Right atrium auricular region (tissue), 2 donors: ENCODE data around the gene KIAA0232. TPM values are rescaled to one million over a fixed set of nuclear protein-coding genes. Genes with fewer than 3 reads are reported as not detected.

Experiments used
- DNase-seq: peaks from one replicate; pipeline ENCODE4 v3.0.0-alpha.2; 2019; ENCODE audit warnings: low spot score
- H3K27ac ChIP-seq, 2 donors: fragments of 200-600 bp; sonication (generic); 1 replicate in 1 of 2; 2 replicates in 1 of 2; pipeline ENCODE4 v1.5.1; 2016 to 2019
- H3K27me3 ChIP-seq, 2 donors: fragments of 200-600 bp; sonication (generic); one replicate each; pipeline versions ENCODE4 v1.5.1 to v1.6.0; 2017 to 2019
- H3K36me3 ChIP-seq: fragments of 200-600 bp; sonication (generic); one replicate; pipeline ENCODE4 v1.5.1; 2016
- H3K4me1 ChIP-seq, 2 donors: fragments of 200-600 bp; sonication (generic); one replicate each; pipeline versions ENCODE4 v1.5.1 to v1.6.0; 2017 to 2019
- H3K4me3 ChIP-seq, 2 donors: fragments of 200-600 bp; sonication (generic); 1 replicate in 1 of 2; 2 replicates in 1 of 2; pipeline ENCODE4 v1.5.1; 2017 to 2019; ENCODE audit warnings: mild to moderate bottlenecking in 1 of 2, moderate library complexity in 1 of 2
- H3K9me3 ChIP-seq, 2 donors: fragments of 200-600 bp; sonication (generic); one replicate each; pipeline ENCODE4 v1.5.1; 2019
- total RNA-seq, 2 donors: library from RNA; depleted of rRNA; stranded (reverse); fragments of >200 nt; gene quantifications; one replicate each; pipeline ENCODE4 v1.1.0, GENCODE V29; 2016
- TF ChIP-seq, protein P1 (sequence below), 2 donors: fragments of 200-600 bp; sonication (generic); IDR thresholded peaks; one replicate each; pipeline ENCODE4 v1.5.1; 2019; ENCODE audit warnings: antibody characterized with exemption in 2 of 2

KIAA0232 gene
- total RNA-seq, 2 donors from 2014 or later, result 47.5 to 69.4 TPM

DNA sequence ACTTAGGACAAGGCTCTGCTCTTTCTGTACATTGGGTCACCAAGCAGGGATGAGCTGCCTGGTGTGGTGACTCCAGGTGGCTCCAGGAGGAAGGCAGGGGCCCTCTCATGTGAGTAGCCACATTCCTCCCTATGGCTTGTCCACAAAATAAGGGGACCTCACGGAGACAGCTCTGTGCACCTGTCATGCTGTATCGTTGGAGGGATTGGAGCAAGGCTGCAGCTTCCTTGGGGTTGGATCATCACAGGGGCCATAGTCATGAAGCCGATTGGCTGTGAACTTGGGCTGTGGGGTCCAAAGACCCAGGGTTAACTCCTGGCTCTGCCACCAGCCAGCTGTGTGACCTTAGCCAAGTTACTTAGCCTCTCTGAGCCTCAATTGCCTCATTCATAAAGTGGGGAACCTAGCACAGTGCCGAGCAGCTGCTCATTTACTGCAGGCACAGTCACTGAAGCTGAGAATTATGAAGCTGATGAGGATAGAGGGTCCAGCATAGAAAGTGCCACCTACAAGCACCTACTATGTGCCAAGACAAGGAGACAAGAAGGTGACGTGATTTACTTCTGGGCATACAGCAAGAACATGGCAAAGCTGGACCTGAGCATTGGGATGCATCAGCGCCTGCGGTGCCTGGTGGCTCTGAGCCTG lies 11.8 kb upstream of the KIAA0232 start:
- H3K36me3 ChIP-seq, result no peaks in the 10 kb centered on the region
- H3K27ac ChIP-seq, result peak overlapping the region; percentile 73 to 90
- DNase-seq, result no peak
- H3K9me3 ChIP-seq, result no peaks in the 10 kb centered on the region
- H3K4me3 ChIP-seq, result no peak overlapping the region
- H3K4me1 ChIP-seq, result peaks cover 0 to 51% of the 10 kb centered on the region in 2 donors
- TF ChIP-seq, protein P1, sequence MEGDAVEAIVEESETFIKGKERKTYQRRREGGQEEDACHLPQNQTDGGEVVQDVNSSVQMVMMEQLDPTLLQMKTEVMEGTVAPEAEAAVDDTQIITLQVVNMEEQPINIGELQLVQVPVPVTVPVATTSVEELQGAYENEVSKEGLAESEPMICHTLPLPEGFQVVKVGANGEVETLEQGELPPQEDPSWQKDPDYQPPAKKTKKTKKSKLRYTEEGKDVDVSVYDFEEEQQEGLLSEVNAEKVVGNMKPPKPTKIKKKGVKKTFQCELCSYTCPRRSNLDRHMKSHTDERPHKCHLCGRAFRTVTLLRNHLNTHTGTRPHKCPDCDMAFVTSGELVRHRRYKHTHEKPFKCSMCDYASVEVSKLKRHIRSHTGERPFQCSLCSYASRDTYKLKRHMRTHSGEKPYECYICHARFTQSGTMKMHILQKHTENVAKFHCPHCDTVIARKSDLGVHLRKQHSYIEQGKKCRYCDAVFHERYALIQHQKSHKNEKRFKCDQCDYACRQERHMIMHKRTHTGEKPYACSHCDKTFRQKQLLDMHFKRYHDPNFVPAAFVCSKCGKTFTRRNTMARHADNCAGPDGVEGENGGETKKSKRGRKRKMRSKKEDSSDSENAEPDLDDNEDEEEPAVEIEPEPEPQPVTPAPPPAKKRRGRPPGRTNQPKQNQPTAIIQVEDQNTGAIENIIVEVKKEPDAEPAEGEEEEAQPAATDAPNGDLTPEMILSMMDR (IDR thresholded peaks at IDR 0.05), result no peak
- H3K27me3 ChIP-seq, result no peaks in the 10 kb centered on the region

DNA sequence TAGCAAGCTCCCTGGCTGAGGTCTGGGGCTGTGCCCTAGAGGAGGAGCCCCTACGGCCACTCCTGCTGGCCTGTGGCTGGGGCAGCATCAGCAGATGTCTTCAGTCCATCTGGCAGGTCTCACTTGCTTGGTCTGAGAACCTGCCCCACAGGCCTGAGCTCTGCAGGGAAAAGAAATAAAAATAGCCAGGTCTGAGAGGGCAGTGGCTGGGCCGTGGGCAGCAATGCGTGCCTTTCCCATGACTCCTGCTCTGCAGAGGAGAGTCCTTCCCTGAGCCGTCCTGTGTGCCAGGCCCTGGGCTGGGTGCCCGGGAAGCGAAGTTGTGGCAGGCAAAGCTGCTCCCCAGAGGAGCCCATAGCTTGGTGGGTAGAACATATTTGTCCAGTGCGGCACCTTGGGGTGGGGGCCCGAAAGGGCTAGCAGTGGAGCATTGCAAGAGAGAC lies 11.3 kb upstream of the KIAA0232 start:
- no peak for DNase-seq

DNA sequence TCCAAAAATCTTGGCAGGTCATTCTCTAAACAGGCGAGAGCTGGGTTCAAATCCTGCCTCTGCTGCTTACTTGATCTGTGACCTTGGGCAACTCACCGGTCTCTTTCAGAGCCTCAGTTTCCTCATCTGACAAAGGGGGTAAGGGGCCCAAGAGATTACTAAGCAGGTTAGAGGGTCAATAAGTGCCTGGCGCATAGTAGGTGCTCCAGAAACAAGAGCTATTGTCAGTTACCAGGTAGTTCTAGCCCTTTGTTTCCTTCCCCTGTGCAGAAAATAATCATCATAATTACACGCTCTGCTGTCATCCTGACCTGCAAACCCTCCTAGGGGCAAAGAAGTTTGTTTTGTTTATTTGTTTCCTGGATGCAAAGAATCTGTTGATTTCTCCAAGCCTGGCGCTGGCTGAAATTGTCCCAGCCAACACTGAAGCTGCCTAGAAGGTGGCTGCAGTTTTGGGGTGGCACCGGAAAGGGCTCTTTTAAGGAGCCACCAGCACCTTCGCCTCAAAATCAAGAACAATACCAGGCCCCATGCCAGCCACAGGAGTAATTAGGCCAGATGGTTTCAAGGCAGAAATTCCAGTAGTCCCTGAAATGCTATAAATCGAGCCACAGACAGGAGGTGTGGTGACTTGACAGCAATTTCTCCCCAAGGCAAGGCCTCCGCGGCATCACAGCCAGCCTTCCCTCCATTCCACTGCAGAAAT lies 10.2 kb upstream of the KIAA0232 start:
- Histone ChIP-seq H3K9me3 (no peaks in the 10 kb centered on the region), H3K4me1 (peaks cover 0 to 51% of the 10 kb centered on the region in 2 donors), H3K4me3 (no peak overlapping the region), H3K27ac (peak overlapping the region; percentile 73 to 90), H3K27me3 (no peaks in the 10 kb centered on the region), H3K36me3 (no peaks in the 10 kb centered on the region)
- no peak for DNase-seq
- TF ChIP-seq, protein P1 (IDR thresholded peaks at IDR 0.05), result no peak

More for the DNA sequence above, 11.3 kb upstream of the KIAA0232 start:
- Histone ChIP-seq H3K4me3 (no peak overlapping the region), H3K27ac (peak overlapping the region; percentile 73 to 90), H3K36me3 (no peaks in the 10 kb centered on the region), H3K4me1 (peaks cover 0 to 51% of the 10 kb centered on the region in 2 donors), H3K9me3 (no peaks in the 10 kb centered on the region), H3K27me3 (no peaks in the 10 kb centered on the region)
- TF ChIP-seq, protein P1 (IDR thresholded peaks at IDR 0.05), result no peak

DNA sequence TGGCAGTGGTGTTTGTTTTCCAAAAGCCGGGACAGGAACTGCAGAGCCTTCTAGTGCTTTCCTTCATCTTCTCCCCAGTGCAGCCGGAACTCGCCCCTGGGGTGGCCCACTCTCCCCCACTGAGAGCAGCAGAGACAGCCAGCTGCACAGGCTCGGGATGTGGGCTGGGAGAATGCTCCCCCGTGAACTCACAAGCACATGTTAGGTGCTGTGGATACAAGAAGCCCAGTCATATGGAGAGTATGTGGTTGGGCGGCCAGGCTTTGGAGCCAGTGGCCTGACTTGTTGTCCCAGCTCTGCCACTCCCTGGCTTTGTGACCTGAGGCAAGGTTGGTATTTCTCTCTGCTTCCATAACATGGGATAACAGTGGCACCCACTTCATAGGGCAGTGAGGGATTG lies 9.4 kb upstream of the KIAA0232 start:
- Histone ChIP-seq H3K27me3 (no peaks in the 10 kb centered on the region), H3K9me3 (no peaks in the 10 kb centered on the region), H3K27ac (peak overlapping the region; percentile 73 to 90), H3K4me1 (peaks cover 0 to 44% of the 10 kb centered on the region in 2 donors), H3K36me3 (no peaks in the 10 kb centered on the region), H3K4me3 (no peak overlapping the region)
- no peak for DNase-seq
- TF ChIP-seq, protein P1 (IDR thresholded peaks at IDR 0.05), result no peak

DNA sequence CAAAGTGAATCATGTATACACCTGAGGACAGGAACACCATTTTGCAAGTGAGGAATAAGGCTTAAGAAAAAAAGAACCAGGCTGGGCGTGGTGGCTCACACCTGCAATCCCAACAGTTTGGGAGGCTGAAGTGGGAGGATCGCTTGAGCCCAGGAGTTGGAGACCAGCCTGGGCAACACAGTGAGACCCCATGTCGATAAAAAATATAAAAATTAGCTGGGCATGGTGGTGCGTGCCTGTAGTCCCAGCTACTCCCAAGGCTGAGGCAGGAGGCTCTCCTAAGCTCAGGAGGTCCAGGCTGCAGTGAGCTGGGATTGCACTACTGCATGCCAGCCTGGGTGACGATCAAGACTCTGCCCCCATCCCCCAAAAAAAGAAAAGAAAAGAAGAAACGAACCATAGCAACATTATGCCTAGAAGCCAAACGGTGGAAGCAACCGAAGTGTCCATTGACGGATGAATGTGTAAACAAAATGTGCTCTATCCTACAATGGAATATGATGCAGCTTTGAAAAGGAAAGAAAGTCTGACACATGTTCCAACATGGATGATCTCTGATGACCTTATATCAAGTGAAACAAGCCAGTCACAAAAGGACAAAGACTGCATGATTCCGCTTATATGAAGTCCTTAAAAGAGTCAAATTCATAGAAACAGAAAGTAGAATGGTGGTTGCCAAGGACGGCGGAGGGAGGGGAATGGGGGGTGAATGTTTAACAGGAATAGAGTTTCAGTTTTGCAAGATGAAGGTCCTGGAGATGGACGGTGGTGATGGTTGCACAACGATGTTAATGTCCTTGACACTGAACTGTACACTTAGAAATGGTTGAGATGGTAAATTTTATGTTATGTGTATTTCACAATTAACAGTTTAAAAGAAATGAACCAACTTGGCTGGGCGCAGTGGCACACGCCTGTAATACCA lies 8.6 kb upstream of the KIAA0232 start:
- TF ChIP-seq, protein P1 (IDR thresholded peaks at IDR 0.05), result no peak
- Histone ChIP-seq H3K36me3 (no peaks in the 10 kb centered on the region), H3K27ac (peak overlapping the region; percentile 73 to 90), H3K4me1 (peaks cover 0 to 37% of the 10 kb centered on the region in 2 donors), H3K9me3 (no peaks in the 10 kb centered on the region), H3K4me3 (no peak overlapping the region), H3K27me3 (no peaks in the 10 kb centered on the region)
- no peak for DNase-seq
